Spleen (tissue), 11 donors: ENCODE results near the gene PTPN14. TPM values are rescaled to one million over a fixed set of nuclear protein-coding genes. Genes with fewer than 3 reads are reported as not detected.
A peak's percentile ranks its signal among the peaks of the same experiment; 100 is the strongest.

Source experiments
- DNase-seq: peaks from one replicate; pipeline ENCODE4 v3.0.0-alpha.2; 2020
- H3K27ac ChIP-seq, 8 donors: fragments of 200-600 bp; sonication (generic) in 7 of 8; 1 replicate in 4 of 8; 2 replicates in 4 of 8; pipeline versions ENCODE4 v1.5.0 to v1.8.0; 2016 to 2021; ENCODE audit warnings: inconsistent platforms in 4 of 8, mild to moderate bottlenecking in 4 of 8, moderate library complexity in 1 of 8
- H3K27me3 ChIP-seq, 7 donors: fragments of 200-600 bp; sonication (generic) in 6 of 7; replicated peaks in 1 of 7; 1 replicate in 4 of 7; 2 replicates in 3 of 7; pipeline versions ENCODE4 v1.5.0 to v1.8.0; 2016 to 2021; ENCODE audit warnings: inconsistent platforms in 3 of 7, mild to moderate bottlenecking in 1 of 7
- H3K36me3 ChIP-seq, 6 donors: fragments of 200-600 bp; sonication (generic) in 5 of 6; 1 replicate in 4 of 6; 2 replicates in 2 of 6; pipeline versions ENCODE4 v1.5.0 to v1.8.0; 2016 to 2021; ENCODE audit warnings: inconsistent platforms in 2 of 6
- H3K4me1 ChIP-seq, 6 donors: fragments of 200-600 bp; sonication (generic) in 5 of 6; 1 replicate in 3 of 6; 2 replicates in 3 of 6; pipeline versions ENCODE4 v1.5.0 to v1.8.0; 2016 to 2021; ENCODE audit warnings: inconsistent platforms in 3 of 6
- H3K4me3 ChIP-seq, 8 donors: fragments of 200-600 bp; sonication (generic) in 7 of 8; 1 replicate in 4 of 8; 2 replicates in 4 of 8; pipeline versions ENCODE4 v1.5.0 to v1.8.0; 2016 to 2021; ENCODE audit warnings: inconsistent platforms in 4 of 8, mild to moderate bottlenecking in 4 of 8, moderate library complexity in 2 of 8
- H3K9me3 ChIP-seq, 8 donors: fragments of 200-600 bp; sonication (generic) in 7 of 8; 1 replicate in 4 of 8; 2 replicates in 4 of 8; pipeline versions ENCODE4 v1.5.0 to v1.8.0; 2016 to 2021; ENCODE audit warnings: inconsistent platforms in 4 of 8
- POLR2A ChIP-seq, 3 donors: fragments of 450-650 bp; IDR thresholded peaks; one replicate each; pipeline ENCODE4 v1.5.1; 2017; ENCODE audit warnings: antibody characterized with exemption in 3 of 3, mild to moderate bottlenecking in 1 of 3
- POLR2AphosphoS5 ChIP-seq, 3 donors: sonication (generic); formaldehyde crosslinking; IDR thresholded peaks; one replicate each; pipeline ENCODE4 v1.5.1; 2017; ENCODE audit warnings: antibody characterized with exemption in 3 of 3
- WGBS, 5 donors: extraction: QIAGEN DNeasy Blood & Tissue Kit in 3 of 5; methylation state at CpG; one replicate each; pipeline versions ENCODE4 v1.1.5 to v1.1.7; 2013 to 2018; 5-methylcytosine and 5-hydroxymethylcytosine counted together
- intact Hi-C: fragments of 100-400 bp; cut with DNase I; formaldehyde crosslinking; loops from one replicate; pipeline ENCODE4 v1.15.0; 2023; ENCODE audit warnings: low total_unique reads
- polyA plus RNA-seq, 3 donors: library from polyadenylated mRNA; stranded (reverse); fragments of 200-250 nt; gene quantifications; one replicate each; pipeline ENCODE4 v1.2.1, GENCODE V29; 2013
- total RNA-seq, 7 donors: library from RNA; depleted of rRNA in 3 of 7; stranded (reverse); fragments of >200 nt in 3 of 7; fragmentation: NEBNext Ultra II Directional in 4 of 7; extraction: Animal tissue kit (Norgen Biotek cat#: 25700) in 4 of 7; gene quantifications; one replicate each; pipeline versions ENCODE4 v1.1.0 to v1.2.1, GENCODE V29; 2016 to 2021
- TF ChIP-seq, protein P1 (sequence below), 11 experiments: fragments of 200-600 bp in 7 of 11; fragments of 450-650 bp in 4 of 11; sonication (generic) in 4 of 11; IDR thresholded peaks in 8 of 11; conservative IDR thresholded peaks in 3 of 11; 1 replicate in 7 of 11; 2 replicates in 4 of 11; pipeline versions ENCODE4 v1.4.0 to v1.8.0; 2016 to 2021; ENCODE audit warnings: antibody characterized with exemption in 11 of 11, inconsistent platforms in 4 of 11, mild to moderate bottlenecking in 1 of 11
- donor health status: healthy with polysubstance abuse.
- donor health status: DM: no; HTN: no; CAD: no; lungs with moderate emphysema.
- donor health status: DM: no; HTN: no; CAD: no.
- donor health status: Bipolar disorder and iron deficiency.
- donor health status: healthy.
- donor health status: DM: no; HTN: no; CAD: no.
- donor health status: DM: yes; HTN: yes; CAD: no.

PTPN14 gene
- total and polyA plus RNA-seq, 10 donors = 0.83 to 28.5 (median 16.8) TPM

GRCh38 chr1:214545293-214545692 is 6.1 kb downstream of the PTPN14 start:
- intact Hi-C loops = no loop called here
- H3K4me3 ChIP-seq = no peak overlapping the region
- H3K4me1 ChIP-seq = peaks cover 0 to 41% (median 22%) of the 10 kb centered on the region in 6 donors
- H3K36me3 ChIP-seq = no peaks in the 10 kb centered on the region
- TF ChIP-seq, protein P1, sequence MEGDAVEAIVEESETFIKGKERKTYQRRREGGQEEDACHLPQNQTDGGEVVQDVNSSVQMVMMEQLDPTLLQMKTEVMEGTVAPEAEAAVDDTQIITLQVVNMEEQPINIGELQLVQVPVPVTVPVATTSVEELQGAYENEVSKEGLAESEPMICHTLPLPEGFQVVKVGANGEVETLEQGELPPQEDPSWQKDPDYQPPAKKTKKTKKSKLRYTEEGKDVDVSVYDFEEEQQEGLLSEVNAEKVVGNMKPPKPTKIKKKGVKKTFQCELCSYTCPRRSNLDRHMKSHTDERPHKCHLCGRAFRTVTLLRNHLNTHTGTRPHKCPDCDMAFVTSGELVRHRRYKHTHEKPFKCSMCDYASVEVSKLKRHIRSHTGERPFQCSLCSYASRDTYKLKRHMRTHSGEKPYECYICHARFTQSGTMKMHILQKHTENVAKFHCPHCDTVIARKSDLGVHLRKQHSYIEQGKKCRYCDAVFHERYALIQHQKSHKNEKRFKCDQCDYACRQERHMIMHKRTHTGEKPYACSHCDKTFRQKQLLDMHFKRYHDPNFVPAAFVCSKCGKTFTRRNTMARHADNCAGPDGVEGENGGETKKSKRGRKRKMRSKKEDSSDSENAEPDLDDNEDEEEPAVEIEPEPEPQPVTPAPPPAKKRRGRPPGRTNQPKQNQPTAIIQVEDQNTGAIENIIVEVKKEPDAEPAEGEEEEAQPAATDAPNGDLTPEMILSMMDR (IDR thresholded peaks at IDR 0.05 in 8 of 11, conservative IDR thresholded peaks at IDR 0.05 in 3 of 11) = no peak
- no peak for TF ChIP-seq POLR2AphosphoS5 (IDR thresholded peaks at IDR 0.05)
- no peak for TF ChIP-seq POLR2A (IDR thresholded peaks at IDR 0.05)
- 87 to 91% (median 88%) methylated on average over 2 of the region's 2 CpGs for WGBS, 5 donors
- H3K27me3 ChIP-seq = peaks cover 0 to 22% (median 0%) of the 10 kb centered on the region in 7 donors
- no peaks in the 10 kb centered on the region for H3K9me3 ChIP-seq
- no peak for DNase-seq
- no peak overlapping the region for H3K27ac ChIP-seq

DNA sequence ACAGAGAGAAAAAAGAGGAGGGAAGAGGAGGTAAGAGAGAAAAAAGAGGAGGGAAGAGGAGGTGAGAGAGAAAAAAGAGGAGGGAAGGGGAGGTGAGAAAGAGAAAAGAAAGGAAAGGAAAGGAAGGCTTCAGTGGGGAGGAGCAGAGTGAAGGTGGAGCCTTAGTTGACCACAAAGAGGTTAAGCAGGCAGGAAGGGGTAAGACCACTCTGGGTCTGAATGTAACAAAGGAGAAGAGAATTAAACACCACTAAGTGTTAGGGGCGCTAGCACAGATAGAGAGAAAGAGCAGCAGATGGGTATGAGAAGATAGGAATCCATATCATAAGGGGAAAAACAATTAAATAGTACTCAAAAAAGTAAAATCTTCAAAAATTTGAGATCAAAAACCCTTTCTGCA is 6.6 kb downstream of the PTPN14 start:
- no peak overlapping the region for H3K4me3 ChIP-seq
- H3K36me3 ChIP-seq = no peaks in the 10 kb centered on the region
- WGBS, 5 donors = 73 to 81% (median 79%) methylated on average over 1 of the region's 1 CpG
- peaks cover 0 to 17% (median 0%) of the 10 kb centered on the region in 7 donors for H3K27me3 ChIP-seq
- H3K9me3 ChIP-seq = no peaks in the 10 kb centered on the region
- TF ChIP-seq POLR2AphosphoS5 (IDR thresholded peaks at IDR 0.05) = no peak
- TF ChIP-seq, protein P1 (IDR thresholded peaks at IDR 0.05 in 8 of 11, conservative IDR thresholded peaks at IDR 0.05 in 3 of 11) = no peak
- no peak for TF ChIP-seq POLR2A (IDR thresholded peaks at IDR 0.05)
- intact Hi-C loops = no loop called here
- no peak overlapping the region for H3K27ac ChIP-seq
- peaks cover 0 to 36% (median 22%) of the 10 kb centered on the region in 6 donors for H3K4me1 ChIP-seq
- no peak for DNase-seq

DNA sequence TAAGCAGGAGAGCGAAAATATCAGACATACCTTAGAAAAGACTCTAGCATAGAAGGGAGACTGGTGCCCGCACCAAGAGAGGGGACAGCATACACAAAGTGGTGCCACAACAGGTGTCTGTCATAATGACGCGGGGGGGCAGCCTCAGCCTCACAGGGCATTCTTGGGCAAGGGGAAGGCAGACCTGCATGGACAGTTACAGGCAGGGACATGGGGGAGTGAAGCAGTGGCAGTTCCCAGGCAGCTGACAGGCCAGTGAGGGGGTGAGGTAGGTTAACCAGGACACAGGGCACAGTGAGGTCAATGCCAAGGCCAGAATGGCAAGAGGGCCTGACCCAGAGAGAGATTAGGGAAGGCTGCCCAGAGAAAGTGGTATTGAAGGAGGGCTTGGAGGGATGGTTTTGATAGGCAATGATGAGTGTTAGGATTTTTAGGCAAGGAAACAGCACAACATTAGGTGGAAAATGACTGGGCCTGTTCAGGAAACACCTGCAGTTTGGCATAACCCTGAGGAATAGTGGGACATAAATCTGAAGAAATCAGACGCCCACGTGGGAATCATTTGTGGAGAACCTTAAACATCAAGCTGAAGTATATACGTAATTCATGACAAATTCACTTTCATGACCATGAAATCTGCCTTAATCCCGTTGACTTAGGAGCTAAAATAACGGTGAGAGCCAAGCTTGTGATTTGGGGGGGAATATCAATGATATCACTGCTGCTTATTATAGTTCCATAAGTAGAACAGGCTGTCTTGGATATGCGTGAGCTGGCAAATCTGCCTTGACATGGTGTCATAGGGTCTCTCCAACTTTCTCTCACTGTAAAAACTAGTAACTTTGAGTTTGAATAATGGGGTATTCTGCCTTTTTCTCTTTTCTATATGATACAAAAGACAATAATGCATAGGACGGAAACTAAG is 8.9 kb downstream of the PTPN14 start:
- Histone ChIP-seq H3K9me3 (no peaks in the 10 kb centered on the region), H3K36me3 (no peaks in the 10 kb centered on the region), H3K4me1 (peaks cover 0 to 14% (median 7%) of the 10 kb centered on the region in 6 donors), H3K4me3 (no peak overlapping the region), H3K27me3 (no peaks in the 10 kb centered on the region), H3K27ac (peak overlapping the region in 1 of 8 donors; percentile 25)
- 73 to 83% (median 81%) methylated on average over 11 of the region's 11 CpGs for WGBS, 5 donors
- TF ChIP-seq POLR2A (IDR thresholded peaks at IDR 0.05) = no peak
- TF ChIP-seq, protein P1 (IDR thresholded peaks at IDR 0.05 in 8 of 11, conservative IDR thresholded peaks at IDR 0.05 in 3 of 11) = no peak
- no peak for TF ChIP-seq POLR2AphosphoS5 (IDR thresholded peaks at IDR 0.05)
- intact Hi-C loops = no loop called here
- no peak for DNase-seq

DNA sequence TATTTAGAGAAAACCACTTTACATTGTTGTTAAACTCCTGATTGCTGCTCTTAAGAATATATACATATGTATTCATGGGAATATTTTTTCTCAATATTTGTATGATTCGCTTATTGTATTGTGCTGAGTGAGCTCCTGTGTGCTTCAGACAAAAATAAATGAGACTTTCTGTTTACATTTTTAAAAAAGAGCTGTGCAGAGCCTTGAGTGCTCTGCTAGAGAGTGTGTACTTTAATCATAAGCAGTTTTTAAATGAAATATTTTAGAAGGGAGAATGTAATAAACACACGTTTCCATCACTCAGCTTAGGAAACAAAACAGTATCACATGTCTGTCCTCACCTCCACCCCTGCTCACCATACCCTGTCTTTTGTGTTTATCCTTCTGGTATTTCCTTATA is 9.7 kb downstream of the PTPN14 start:
- TF ChIP-seq POLR2AphosphoS5 (IDR thresholded peaks at IDR 0.05) (no peak), POLR2A (IDR thresholded peaks at IDR 0.05) (no peak)
- TF ChIP-seq, protein P1 (IDR thresholded peaks at IDR 0.05 in 8 of 11, conservative IDR thresholded peaks at IDR 0.05 in 3 of 11) = no peak
- no peak for DNase-seq
- Histone ChIP-seq H3K9me3 (no peaks in the 10 kb centered on the region), H3K4me3 (no peak overlapping the region), H3K27me3 (no peaks in the 10 kb centered on the region), H3K4me1 (peaks cover 0 to 14% (median 3%) of the 10 kb centered on the region in 6 donors), H3K36me3 (no peaks in the 10 kb centered on the region), H3K27ac (no peak overlapping the region)
- intact Hi-C loops = no loop called here
- 72 to 83% (median 80%) methylated on average over 2 of the region's 2 CpGs for WGBS, 5 donors
